COLO668 (cell line): ENCODE data around the gene GFPT2.

Source experiments
- DNase-seq: peaks from one replicate; lab custom pipeline; 2025; ENCODE audit not compliant: unreplicated experiment; lab: John Stamatoyannopoulos, UW

GFPT2 gene

GRCh38 chr5:180352116-180353047, 754 bp downstream of the GFPT2 start:
- DNase-seq: no peak

GRCh38 chr5:180350711-180351465, 2.2 kb downstream of the GFPT2 start:
- no peak for DNase-seq

GRCh38 chr5:180350296-180350695, 2.8 kb downstream of the GFPT2 start:
- DNase-seq: no peak

GRCh38 chr5:180349391-180349790, 3.7 kb downstream of the GFPT2 start:
- no peak for DNase-seq

- no peak for DNase-seq
Measured at GRCh38 chr5:180348336-180348735, 4.8 kb downstream of the GFPT2 start.

GRCh38 chr5:180347702-180348101, 5.4 kb downstream of the GFPT2 start:
- no peak for DNase-seq

- DNase-seq: no peak
Measured at GRCh38 chr5:180346358-180346757, 6.8 kb downstream of the GFPT2 start.

GRCh38 chr5:180345781-180346180, 7.4 kb downstream of the GFPT2 start:
- no peak for DNase-seq

- no peak for DNase-seq
Measured at GRCh38 chr5:180345186-180345585, 8.0 kb downstream of the GFPT2 start.

- DNase-seq: no peak
Measured at GRCh38 chr5:180344696-180344999, 8.5 kb downstream of the GFPT2 start.

- no peak for DNase-seq
Measured at GRCh38 chr5:180343831-180344695, 9.1 kb downstream of the GFPT2 start.

GRCh38 chr5:180343110-180343830, 9.9 kb downstream of the GFPT2 start:
- DNase-seq: no peak

GRCh38 chr5:180341595-180341994, 11.5 kb downstream of the GFPT2 start:
- DNase-seq: no peak

GRCh38 chr5:180340856-180341255, 12.3 kb downstream of the GFPT2 start:
- no peak for DNase-seq

- DNase-seq: no peak
Measured at GRCh38 chr5:180339583-180340183, 13.5 kb downstream of the GFPT2 start.

- no peak for DNase-seq
Measured at GRCh38 chr5:180338001-180338707, 15.0 kb downstream of the GFPT2 start.

- DNase-seq: no peak
Measured at GRCh38 chr5:180336234-180337020, 16.7 kb downstream of the GFPT2 start.

GRCh38 chr5:180335614-180336233, 17.4 kb downstream of the GFPT2 start:
- no peak for DNase-seq
